Pancreas (tissue), 10 donors: ENCODE measurements around the gene ZNF26. TPM values are rescaled to one million over a fixed set of nuclear protein-coding genes. Genes with fewer than 3 reads are reported as not detected.
"Not testable (repeated sequence)": the region's sequence is repeated elsewhere in the genome, so short reads cannot be mapped to it uniquely, and the experiment has no call there.

Experiments
- ATAC-seq, 4 donors: fragments of 200-7000 bp; cut with Tn5 transposase; one replicate each; pipeline versions ENCODE4 v1.8.0 to v1.9.1; 2020; ENCODE audit warnings: mild to moderate bottlenecking in 4 of 4, moderate library complexity in 4 of 4
- DNase-seq, 6 donors: peaks; one replicate each; pipeline ENCODE4 v3.0.0-alpha.2; 2020
- FAIRE-seq: peaks from 2 replicates; lab custom pipeline; 2012; peaks lifted over from hg19 to GRCh38; lab: Jason Lieb, UNC
- H3K27ac ChIP-seq, 4 donors: fragments of 200-600 bp; sonication (generic); 1 replicate in 3 of 4; 2 replicates in 1 of 4; pipeline versions ENCODE4 v1.5.0 to v1.8.0; 2020
- H3K27me3 ChIP-seq, 4 donors: fragments of 200-600 bp; one replicate each; pipeline ENCODE4 v1.8.0; 2021
- H3K36me3 ChIP-seq, 3 donors: fragments of 200-600 bp; sonication (generic) in 1 of 3; one replicate each; pipeline versions ENCODE4 v1.5.0 to v1.8.0; 2020 to 2021
- H3K4me1 ChIP-seq, 3 donors: fragments of 200-600 bp; one replicate each; pipeline ENCODE4 v1.8.0; 2021
- H3K4me3 ChIP-seq, 4 donors: fragments of 200-600 bp; sonication (generic) in 2 of 4; one replicate each; pipeline versions ENCODE4 v1.5.0 to v1.8.0; 2020 to 2021
- H3K9me3 ChIP-seq, 4 donors: fragments of 200-600 bp; one replicate each; pipeline ENCODE4 v1.8.0; 2021
- WGBS, 2 donors: extraction: QIAGEN DNeasy Blood & Tissue Kit; methylation state at CpG; one replicate each; pipeline ENCODE4 v1.1.7; 2013; 5-methylcytosine and 5-hydroxymethylcytosine counted together
- intact Hi-C, 3 donors: fragments of 100-400 bp; cut with DNase I; formaldehyde crosslinking; loops; one replicate each; pipeline versions ENCODE4 v1.11.1 to v1.14.2; 2022
- polyA plus RNA-seq, 2 donors: library from polyadenylated mRNA; stranded (reverse); fragments of 200-250 nt; gene quantifications; one replicate each; pipeline ENCODE4 v1.2.3, GENCODE V29; 2013
- total RNA-seq, 6 donors: library from RNA; stranded (reverse); fragmentation: NEBNext Ultra II Directional in 4 of 6; extraction: Animal tissue kit (Norgen Biotek cat#: 25700) in 4 of 6; gene quantifications; one replicate each; pipeline versions ENCODE4 v1.2.1 to v1.2.4, GENCODE V29; 2021 to 2023
- TF ChIP-seq, protein P1 (sequence below), 4 donors: fragments of 200-600 bp; sonication (generic) in 3 of 4; IDR thresholded peaks; one replicate each; pipeline versions ENCODE4 v1.5.0 to v1.8.0; 2021; ENCODE audit warnings: antibody characterized with exemption in 4 of 4
- donor health status: healthy with polysubstance abuse.
- donor health status: DM: no; HTN: no; CAD: no; lungs with moderate emphysema.
- donor health status: DM: no; HTN: no; CAD: no.
- donor health status: control.
- donor health status: control.
- donor health status: Bipolar disorder and iron deficiency.
- donor health status: DM: yes; HTN: yes; CAD: no.
- donor health status: DM: no; HTN: no; CAD: no.
- donor health status: DM: no; HTN: no; CAD: no.
- donor health status: DM: yes; HTN: yes; CAD: no.

ZNF26 gene, protein sequence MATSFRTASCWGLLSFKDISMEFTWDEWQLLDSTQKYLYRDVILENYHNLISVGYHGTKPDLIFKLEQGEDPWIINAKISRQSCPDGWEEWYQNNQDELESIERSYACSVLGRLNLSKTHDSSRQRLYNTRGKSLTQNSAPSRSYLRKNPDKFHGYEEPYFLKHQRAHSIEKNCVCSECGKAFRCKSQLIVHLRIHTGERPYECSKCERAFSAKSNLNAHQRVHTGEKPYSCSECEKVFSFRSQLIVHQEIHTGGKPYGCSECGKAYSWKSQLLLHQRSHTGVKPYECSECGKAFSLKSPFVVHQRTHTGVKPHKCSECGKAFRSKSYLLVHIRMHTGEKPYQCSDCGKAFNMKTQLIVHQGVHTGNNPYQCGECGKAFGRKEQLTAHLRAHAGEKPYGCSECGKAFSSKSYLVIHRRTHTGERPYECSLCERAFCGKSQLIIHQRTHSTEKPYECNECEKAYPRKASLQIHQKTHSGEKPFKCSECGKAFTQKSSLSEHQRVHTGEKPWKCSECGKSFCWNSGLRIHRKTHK
- total RNA-seq = 1 to 10 TPM; 5.1 to 7.9 (median 6.4) TPM
- polyA plus RNA-seq = 1 to 10 TPM; 4.8 to 5.5 TPM

DNA sequence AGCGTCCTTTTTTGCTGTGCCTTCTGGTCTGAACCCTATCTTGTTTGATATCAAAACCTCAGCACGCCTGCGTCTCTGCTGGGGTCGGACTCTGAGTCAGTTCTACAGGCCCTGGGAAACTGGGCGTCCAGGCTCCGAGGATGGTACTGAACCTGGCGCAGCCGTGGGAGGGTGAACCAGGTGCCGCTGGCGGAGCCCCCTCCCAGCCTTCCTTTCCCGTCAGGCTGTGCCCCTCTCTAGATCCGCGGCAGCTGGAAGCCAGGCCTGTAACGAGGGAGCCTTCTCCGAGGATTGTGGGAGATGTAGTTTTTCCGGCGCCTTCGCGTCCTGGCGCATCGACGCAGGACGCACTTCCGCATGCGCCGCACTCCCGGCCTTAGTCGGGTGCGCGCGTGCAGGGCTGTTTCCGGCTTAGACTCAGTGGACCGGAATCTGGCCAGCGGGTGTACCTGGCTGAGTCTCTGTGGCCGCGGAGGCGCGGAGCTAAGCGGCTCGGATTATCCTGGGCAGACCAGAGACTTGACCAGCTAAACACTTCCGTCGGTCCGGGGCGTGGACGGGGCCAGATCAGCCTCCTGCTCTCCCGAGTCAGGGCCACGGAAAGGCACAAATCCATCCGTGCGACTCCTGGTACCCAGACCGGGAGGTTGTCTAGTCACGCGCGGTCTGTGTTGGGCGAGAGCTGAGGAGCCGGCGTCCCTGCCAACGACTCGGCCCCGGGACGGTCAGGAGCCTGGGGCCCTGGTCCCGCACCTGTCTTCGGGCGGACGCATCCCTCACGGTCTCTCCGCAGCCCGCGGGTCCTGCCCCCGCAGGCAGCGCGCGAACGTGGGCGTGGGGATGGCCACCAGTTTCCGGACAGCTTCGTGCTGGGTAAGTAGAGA is at the start of gene ZNF26:
Gene ZNF26 (plus strand): TSS at position 367 of the 884 bp plus-strand sequence. CDS start 474 bp downstream, at position 841.
- FAIRE-seq = no peak

DNA sequence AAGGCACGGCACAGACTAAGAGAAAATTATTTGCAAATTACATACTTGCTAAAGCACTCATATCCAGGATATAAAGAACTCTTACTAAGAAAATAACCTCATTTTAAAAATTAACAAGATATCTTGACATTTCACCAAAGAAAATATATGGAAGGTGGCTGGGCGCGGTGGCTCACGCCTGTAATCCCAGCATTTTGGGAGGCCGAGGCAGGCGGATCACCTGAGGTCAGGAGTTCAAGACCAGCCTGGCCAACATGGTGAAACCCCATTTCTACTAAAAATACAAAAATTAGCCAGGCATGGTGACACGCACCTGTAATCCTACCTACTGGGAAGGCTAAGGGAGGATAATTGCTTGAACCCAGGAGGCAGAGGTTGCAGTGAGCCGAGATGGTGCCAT is 49.2 kb upstream of the ZNF26 start:
- H3K27me3 ChIP-seq, DNase-seq, FAIRE-seq, H3K4me3 ChIP-seq, H3K9me3 ChIP-seq, ATAC-seq, intact Hi-C loops, H3K36me3 ChIP-seq, H3K4me1 ChIP-seq, H3K27ac ChIP-seq: not testable (repeated sequence)
- 98 to 99% methylated on average over 8 of the region's 8 CpGs for WGBS, 2 donors

More for the DNA sequence above, at the start of gene ZNF26:
- DNase-seq (peak; percentile 90 to 94 (median 92)), ATAC-seq (peak; percentile 99 to 100 (median 100))
- peak within 1 kb of the TSS; percentile 79 to 95 (median 94) for H3K4me3 ChIP-seq
- H3K36me3 ChIP-seq = no peaks in the 10 kb centered on the region
- peak within 1 kb of the TSS; percentile 56 to 84 (median 75) for H3K27ac ChIP-seq
- TF ChIP-seq, protein P1, sequence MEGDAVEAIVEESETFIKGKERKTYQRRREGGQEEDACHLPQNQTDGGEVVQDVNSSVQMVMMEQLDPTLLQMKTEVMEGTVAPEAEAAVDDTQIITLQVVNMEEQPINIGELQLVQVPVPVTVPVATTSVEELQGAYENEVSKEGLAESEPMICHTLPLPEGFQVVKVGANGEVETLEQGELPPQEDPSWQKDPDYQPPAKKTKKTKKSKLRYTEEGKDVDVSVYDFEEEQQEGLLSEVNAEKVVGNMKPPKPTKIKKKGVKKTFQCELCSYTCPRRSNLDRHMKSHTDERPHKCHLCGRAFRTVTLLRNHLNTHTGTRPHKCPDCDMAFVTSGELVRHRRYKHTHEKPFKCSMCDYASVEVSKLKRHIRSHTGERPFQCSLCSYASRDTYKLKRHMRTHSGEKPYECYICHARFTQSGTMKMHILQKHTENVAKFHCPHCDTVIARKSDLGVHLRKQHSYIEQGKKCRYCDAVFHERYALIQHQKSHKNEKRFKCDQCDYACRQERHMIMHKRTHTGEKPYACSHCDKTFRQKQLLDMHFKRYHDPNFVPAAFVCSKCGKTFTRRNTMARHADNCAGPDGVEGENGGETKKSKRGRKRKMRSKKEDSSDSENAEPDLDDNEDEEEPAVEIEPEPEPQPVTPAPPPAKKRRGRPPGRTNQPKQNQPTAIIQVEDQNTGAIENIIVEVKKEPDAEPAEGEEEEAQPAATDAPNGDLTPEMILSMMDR (IDR thresholded peaks at IDR 0.05) = no peak
- no peaks in the 10 kb centered on the region for H3K9me3 ChIP-seq
- H3K4me1 ChIP-seq = peaks cover 0 to 6% (median 0%) of the 10 kb centered on the region in 3 donors
- 0 to 1% methylated on average over 76 of the region's 76 CpGs for WGBS, 2 donors
- H3K27me3 ChIP-seq = no peaks in the 10 kb centered on the region
- intact Hi-C loops = no loop called here

DNA sequence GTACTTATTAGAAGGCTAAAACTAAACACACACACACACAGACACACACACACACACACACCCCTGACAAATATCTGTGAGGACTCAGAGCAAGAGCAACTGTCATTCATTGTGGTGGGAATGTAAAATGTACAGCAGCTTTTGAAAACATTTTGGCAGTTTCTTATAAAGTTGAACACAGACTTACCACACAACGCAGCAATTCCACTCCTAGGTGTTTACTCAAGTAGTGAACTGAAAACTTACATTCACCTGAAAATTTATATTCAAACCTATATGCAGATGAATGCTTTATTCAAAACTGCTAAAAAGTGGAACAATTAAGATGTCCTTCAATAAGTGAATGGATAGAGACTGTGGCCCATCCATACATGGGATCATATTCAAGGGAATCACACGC is 48.7 kb upstream of the ZNF26 start:
- H3K27ac ChIP-seq = no peak overlapping the region
- 98 to 100% methylated on average over 2 of the region's 2 CpGs for WGBS, 2 donors
- no peak for FAIRE-seq
- H3K4me3 ChIP-seq = no peak overlapping the region
- TF ChIP-seq, protein P1 (IDR thresholded peaks at IDR 0.05) = no peak
- H3K4me1 ChIP-seq = no peaks in the 10 kb centered on the region
- no peaks in the 10 kb centered on the region for H3K27me3 ChIP-seq
- peaks cover 0 to 4% (median 0%) of the 10 kb centered on the region in 4 donors for H3K9me3 ChIP-seq
- intact Hi-C loops = no loop called here
- no peak for DNase-seq
- H3K36me3 ChIP-seq = peaks cover 5 to 10% (median 5%) of the 10 kb centered on the region in 3 donors
- no peak for ATAC-seq

DNA sequence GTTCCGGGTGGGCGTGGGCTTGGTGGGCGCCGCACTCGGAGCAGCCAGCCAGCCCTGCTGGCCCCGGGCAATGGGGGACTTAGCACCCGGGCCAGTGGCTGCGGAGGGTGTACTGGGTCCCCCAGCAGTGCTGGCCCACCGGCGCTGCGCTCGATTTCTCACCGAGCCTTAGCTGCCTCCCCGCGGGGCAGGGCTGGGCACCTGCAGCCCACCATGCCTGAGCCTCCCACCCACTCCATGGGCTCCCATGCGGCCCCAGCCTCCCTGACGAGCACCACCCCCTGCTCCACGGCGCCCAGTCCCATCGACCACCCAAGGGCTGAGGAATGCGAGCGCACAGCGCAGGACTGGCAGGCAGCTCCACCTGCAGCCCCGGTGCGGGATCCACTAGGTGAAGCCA is 47.4 kb upstream of the ZNF26 start:
- H3K36me3 ChIP-seq = peaks cover 5 to 19% (median 16%) of the 10 kb centered on the region in 3 donors
- DNase-seq, intact Hi-C loops, H3K27ac ChIP-seq, H3K4me1 ChIP-seq, ATAC-seq, H3K4me3 ChIP-seq, FAIRE-seq, H3K27me3 ChIP-seq, H3K9me3 ChIP-seq: not testable (repeated sequence)
- 92 to 95% methylated on average over 15 to 25 of the region's 25 CpGs for WGBS, 2 donors

DNA sequence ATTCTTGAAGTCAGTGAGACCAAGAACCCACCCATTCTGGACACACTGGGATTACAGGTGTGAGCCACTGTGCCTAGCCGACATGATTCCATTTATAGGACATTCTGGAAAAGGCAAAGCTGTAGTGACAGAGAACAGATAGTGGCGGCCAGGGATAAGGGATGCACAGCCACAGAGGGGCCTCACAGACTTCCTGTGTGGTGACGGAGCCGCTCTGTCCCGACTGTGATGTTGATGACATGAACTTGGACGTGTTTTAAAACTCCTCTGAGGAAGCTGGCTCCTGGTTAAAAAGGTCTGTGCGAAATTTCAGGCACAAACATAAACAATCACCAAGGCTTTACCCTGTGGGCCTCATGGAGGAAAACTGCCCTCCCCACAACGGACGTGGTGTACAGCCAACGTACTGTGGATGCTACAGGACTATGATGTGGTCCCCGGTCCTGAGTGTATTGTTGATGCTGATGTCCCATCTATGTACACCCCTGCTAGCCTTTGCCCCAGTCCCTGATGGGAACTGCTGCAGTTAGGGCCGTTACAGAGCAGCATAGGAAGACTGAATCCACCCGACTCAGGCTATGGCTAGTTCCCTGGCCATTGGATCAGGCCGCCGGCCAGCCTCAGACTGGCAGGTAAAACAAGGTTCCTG is 46.0 kb upstream of the ZNF26 start:
- 98 to 99% methylated on average over 15 of the region's 15 CpGs for WGBS, 2 donors
- DNase-seq (no peak), ATAC-seq (no peak), FAIRE-seq (no peak)
- intact Hi-C loops = no loop called here
- H3K4me3 ChIP-seq = no peak overlapping the region
- no peaks in the 10 kb centered on the region for H3K27me3 ChIP-seq
- no peak overlapping the region for H3K27ac ChIP-seq
- TF ChIP-seq, protein P1 (IDR thresholded peaks at IDR 0.05) = no peak
- peaks cover 15 to 33% (median 26%) of the 10 kb centered on the region in 3 donors for H3K36me3 ChIP-seq
- peaks cover 0 to 4% (median 0%) of the 10 kb centered on the region in 4 donors for H3K9me3 ChIP-seq
- H3K4me1 ChIP-seq = no peaks in the 10 kb centered on the region
